HG02943 (cell line): ENCODE data around the gene FAM43A.

Source experiments
- ATAC-seq: cut with Tn5 transposase; IDR thresholded peaks from one replicate; pipeline ENCODE4 v1.9.1; 2021; ENCODE audit warnings: mild to moderate bottlenecking, low read depth, moderate library complexity; ENCODE audit not compliant: unreplicated experiment

Gene FAM43A

GRCh38 chr3:194705227-194705626 is 19.5 kb downstream of the FAM43A start:
- ATAC-seq, result no peak

DNA sequence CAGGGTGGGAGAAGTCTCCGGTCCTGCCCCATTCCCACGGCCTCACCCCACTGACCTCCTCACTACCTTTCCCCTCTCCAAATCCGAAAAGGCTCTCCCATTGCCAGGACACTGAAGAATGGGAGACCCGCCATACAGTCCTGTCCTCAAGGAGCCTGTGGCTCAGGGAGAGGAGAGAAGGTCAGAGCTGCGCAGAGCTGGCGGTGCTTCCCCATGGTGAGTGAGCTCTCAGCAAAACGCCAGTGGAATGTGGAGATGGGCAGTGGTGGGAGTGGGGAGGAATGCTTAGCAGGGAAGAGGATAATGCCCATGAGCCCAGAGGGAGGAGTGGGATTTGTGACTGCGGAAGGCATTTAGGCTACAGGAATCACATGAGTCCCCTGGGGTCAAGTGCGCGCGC is 20.1 kb downstream of the FAM43A start:
- no peak for ATAC-seq

DNA sequence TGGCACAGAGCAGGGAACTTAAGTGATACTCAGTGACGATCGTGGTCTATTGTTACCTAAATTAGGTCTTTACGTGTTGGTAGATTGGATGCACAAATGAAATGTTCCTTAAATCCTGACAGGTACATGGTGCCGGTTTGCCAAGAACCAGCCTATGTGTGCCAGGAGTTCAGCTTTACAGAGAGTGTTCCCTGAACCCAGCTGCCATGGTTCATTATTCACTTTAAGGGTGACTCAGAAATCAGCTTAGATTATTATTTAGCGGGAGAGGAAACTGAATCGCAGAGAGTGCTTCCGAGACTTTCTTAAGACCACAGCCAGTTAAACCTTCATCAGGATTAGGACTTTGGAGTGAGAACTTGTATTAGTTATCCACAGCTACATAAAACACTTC is 21.5 kb downstream of the FAM43A start:
- ATAC-seq, result no peak

DNA sequence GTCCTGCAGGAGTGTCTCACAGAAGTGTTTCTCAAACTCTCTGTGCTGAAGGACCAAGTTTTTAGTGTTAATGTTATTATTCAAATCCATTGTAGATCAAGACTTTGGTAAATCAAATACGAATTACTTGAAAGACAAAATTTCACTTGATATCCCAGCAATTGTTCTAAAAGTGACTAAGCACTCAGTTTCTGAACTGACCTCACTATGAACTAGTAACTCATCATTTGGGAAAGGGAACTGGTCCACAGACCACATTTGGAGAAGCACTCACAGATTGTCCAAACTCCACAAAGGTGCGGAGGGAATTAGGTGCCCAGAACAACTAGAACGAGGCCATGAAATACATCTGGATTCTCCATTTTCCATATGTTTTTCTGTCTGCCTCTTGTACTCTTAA is 25.6 kb downstream of the FAM43A start:
- ATAC-seq, result no peak

- ATAC-seq, result no peak
Observed at GRCh38 chr3:194711913-194712312, 26.2 kb downstream of the FAM43A start.

DNA sequence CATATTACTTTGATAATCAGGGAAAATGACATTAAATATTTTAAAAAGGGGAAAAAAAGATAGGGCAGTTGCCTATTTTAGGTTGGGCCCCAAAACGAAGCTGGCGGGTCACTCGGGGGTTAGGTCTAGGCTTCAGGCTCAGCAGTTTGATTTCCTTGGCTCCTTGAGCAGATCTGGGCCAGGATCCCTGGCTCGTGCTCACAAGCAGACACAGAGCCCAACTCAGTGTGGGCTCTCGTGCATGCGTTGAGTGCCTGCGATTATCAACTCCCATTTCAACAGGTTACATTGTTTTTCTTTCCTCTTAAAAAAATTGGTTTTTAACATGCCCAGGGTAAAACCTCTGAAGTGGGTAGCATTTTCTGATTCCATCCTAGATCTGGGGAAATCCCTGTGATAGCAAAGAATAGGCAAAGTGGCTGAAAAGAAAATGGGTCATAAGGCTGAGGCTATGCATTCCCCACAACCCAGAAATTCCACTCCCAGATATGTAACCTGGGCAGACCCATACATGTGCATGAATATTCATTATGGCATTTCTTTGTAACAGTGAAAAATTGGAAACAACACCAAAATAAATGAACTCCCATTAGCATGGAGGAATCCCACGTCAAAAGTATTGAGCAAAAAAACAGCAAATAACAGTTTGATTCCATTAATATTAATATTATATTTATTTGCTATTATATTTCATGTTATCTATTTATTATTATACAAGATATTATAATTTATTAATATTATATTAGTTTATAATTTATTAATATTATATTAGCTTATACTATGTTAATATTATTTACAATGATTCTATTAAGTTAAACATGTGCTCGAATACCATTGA is 27.8 kb downstream of the FAM43A start:
- no peak for ATAC-seq

DNA sequence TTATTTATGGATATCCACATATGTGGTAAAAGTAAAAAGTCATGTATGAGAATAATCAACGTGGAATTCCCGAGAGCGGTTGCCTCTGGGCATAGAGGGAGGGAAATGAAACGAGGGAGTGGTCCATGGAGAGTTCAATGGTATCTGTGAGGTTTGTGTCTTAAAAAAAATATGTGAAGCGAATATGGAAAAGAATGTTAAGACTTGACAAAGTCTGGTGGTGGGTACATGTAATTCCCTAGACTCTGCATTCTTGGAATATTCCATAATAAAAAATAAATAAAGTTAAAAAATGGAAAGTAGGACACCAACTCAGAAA is 28.4 kb downstream of the FAM43A start:
- ATAC-seq, result no peak

DNA sequence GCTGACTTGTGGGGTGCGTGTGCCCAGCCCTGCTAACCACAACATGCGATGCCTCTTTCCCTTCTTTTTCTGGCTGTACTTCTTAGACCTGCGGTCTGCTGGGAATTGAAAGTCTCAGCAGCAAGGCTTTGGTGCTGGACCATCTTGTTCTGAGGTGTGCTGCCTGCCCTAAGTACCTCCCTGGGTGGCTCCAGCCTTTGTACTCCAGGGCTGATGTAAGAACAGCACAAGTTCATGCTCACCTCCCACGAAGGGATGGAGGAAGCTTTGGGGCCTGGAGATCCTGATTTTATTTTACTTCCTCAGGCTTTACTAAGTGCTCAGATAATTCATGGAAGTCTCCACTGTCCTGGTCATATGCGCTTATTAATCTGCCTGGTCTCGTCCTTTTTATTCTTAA is 28.9 kb downstream of the FAM43A start:
- ATAC-seq, result no peak

DNA sequence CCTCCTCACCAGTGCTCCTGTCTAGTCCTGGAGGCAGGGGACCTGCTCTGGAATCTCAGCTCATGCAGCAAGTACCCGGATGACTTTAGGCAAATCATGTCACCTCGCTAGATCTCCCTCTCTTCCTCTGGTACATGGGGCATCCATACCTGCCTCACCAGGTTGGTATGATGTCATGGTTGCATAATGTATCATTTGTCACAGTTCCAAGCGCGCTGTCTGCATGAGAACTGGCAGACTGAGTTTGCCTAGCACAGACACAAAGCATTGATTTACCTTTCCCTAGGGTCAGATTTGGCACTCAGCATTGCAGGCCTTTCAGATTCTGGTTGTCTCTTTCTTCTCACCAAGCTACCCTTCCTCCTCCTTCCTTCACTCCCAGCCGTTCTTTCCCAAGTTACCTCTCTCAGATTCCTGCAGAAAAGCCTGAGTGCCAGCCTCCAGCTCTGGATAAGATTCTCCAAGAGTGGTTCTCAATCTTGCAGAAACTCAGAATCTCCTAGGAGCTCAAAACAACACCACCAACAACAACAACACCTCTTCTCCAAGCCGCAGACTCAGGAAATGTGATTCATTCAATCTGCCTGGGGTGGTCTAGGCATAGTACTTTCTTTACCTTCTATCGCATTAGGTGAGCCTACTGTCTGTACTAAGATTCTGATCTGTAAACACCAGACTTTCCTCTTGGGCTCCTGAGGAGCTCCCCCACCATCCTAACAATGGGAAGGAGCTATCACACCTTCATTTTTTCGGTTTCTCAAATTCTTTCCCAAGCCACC is 29.5 kb downstream of the FAM43A start:
- ATAC-seq, result no peak

GRCh38 chr3:194718079-194718478 is 32.4 kb downstream of the FAM43A start:
- no peak for ATAC-seq

DNA sequence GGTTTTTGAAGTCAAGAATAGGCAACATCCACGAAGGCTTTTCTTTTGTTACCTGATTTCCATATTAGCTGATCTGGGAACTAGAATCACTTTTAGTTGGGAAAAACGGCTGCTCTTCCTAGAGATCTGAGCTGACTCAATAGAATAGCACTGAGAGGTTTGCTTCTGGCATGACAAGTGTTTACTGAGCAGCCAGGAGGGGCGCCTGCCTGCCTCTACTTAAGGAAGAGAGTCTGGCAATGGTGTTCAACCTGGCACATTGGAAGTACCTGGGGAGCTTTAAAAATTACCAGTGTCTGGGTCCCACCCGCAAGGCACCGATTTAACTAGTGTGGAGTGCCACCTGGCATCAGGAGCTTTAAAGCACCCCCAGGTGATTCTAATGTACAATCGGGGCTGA is 34.4 kb downstream of the FAM43A start:
- ATAC-seq, result no peak

- ATAC-seq, result no peak
Observed at GRCh38 chr3:194723846-194724618, 38.3 kb downstream of the FAM43A start.

DNA sequence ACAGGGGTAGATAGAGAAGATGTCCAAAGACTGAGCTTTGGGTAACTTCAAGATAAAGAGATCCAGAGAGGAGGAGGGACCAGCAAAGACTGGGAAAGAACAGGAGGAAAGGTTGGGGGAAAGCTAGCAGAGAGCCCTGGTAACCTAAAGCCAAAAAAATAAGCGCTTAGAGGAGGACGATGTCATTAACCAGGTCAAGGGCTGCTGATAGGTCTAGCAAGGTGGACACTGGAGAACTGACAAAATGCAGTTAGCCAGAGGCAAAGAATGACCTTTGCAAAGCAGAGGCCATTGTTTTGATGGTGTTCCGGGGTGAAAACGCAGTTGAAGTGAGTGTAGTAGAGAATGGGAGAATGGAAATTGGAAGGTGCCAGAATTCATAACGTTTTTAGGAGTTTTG is 39.7 kb downstream of the FAM43A start:
- no peak for ATAC-seq

DNA sequence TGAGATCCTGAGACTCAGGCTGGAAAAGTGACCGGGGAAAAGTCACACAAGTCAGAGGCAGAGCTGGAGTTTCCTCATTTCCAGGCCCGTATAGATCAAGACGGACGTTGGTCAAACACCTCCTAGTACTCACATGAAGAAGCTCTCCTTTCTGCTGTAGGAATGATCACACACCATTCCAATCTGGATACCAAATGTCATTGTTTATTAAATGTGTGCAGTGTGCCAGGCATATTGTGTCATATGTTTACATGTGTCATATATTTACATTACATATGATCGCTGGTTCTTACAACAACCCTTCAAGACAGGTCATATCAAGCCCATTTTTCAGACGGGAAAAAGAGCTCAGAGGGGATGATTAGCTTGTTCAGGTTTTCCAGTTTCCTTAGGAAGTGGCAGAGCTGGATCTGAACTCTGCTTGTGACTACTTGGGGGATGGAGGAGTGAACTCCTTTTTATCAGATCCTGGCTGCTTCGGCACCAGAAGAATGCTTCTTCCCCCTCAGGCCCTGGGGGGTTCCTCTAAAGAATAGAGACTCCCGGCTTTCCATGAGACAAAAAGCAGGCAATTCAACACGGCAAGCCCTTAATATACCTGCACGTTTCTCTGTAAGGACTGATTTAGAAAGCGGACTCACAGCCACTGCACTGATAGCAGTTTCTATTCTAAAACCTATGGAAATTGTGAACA is 41.9 kb downstream of the FAM43A start:
- no peak for ATAC-seq

DNA sequence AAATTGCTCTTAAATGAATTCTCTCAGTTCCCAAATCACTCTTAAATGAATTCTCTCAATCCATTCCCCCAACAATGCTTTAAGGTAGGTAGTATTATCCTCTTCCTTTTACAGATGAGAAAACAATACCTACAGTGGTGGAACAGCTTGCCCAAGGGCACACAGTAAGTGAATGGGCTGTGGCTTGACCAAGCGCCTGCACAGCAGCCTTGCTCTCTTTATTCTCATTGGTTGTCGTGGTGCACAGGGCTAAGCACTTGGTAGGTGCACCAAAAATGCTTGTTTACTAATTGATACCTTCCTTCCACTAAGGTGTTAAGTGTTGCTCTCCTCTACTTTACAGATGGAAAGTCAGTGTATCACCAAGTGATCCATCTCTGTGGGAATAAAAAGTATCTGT is 43.3 kb downstream of the FAM43A start:
- no peak for ATAC-seq

DNA sequence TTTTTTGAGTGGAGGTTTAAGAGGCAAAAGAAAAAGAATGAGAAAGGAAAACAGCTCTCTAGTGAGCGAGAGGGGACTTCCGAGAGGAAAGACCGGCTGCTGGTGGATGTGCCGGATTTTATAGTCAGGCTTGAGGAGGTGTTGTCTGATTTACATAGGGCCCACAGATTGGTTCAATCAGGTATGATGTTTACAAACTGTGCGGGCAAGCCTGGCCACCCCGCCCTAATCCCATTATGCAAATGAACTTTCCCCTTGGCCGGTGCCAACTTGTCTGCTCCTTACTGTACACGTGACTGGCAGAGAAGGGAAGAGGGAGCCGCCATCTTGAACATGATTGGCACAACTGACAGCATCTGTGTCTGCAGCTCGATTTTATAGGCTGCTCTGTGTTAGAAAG is 44.7 kb downstream of the FAM43A start:
- no peak for ATAC-seq

DNA sequence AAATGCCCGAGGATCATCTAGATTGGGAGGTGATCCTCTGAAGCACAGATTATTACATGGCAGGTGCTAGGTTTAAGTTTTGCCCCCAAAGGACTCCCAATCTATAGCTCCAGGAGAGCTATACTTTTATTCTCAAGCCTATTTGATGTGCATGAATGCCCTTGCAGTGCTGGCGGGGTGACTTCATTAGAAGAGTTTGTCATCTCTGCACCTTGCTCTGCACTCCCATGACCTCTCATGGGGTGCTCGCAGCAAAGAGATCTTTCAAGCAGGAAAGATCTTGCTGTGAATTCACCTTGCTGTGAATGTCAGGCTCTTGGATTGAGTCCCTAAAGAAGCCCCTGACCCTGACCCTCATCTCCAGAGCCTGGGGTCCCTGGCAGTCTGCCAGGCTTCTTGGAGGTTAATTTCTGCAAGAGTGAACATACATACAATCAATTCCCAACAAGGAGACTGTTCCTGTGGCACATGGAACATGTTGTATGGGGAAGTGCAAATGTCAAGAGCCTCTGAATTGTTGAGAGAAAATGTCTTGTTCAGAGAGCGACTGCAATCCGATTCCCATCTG is 45.9 kb downstream of the FAM43A start:
- ATAC-seq, result no peak

DNA sequence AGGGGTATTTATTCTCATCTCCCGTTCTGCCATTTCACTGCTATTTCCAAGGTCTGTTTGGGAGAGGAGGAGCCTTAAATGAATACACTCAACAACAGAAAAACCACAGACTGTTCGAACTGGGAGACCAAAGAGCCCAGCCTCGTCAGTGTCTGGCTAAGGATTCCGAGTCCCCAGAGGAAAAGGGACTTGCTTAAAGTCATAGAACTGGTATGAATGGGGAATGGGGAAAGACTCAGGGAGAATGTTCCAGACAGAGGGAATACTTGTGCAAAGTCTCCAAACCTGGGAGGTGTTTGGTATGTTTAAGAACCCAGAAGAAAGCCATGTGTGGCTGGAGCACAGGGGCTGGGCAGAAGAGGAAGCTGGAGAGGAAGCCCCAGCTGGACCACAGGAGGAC is 46.9 kb downstream of the FAM43A start:
- ATAC-seq, result no peak

GRCh38 chr3:194736277-194736895 is 50.7 kb downstream of the FAM43A start:
- no peak for ATAC-seq
